ENCODE results near the gene PLXNA4.

The PLXNA4 gene

GRCh38 chr7:132418840-132419239 lies 157.4 kb downstream of the PLXNA4 start:
- FAIRE-seq (no peak), DNase-seq (ENCODE audit: low spot score) (no peak)

GRCh38 chr7:132417103-132417906 lies 159.0 kb downstream of the PLXNA4 start:
- DNase-seq (ENCODE audit: low spot score) (no peak), FAIRE-seq (no peak)

GRCh38 chr7:132416395-132416794 lies 159.9 kb downstream of the PLXNA4 start:
- DNase-seq (ENCODE audit: low spot score) (no peak), FAIRE-seq (no peak)

GRCh38 chr7:132415259-132415658 lies 161.0 kb downstream of the PLXNA4 start:
- DNase-seq (ENCODE audit: low spot score): no peak
- no peak for FAIRE-seq

GRCh38 chr7:132414857-132415256 lies 161.4 kb downstream of the PLXNA4 start:
- DNase-seq (ENCODE audit: low spot score): no peak
- FAIRE-seq: no peak

- DNase-seq (ENCODE audit: low spot score) (no peak), FAIRE-seq (no peak)
These were observed 163.8 kb downstream of the PLXNA4 start for GRCh38 chr7:132412435-132412834.

- FAIRE-seq: no peak
- DNase-seq (ENCODE audit: low spot score): no peak
These were observed 165.3 kb downstream of the PLXNA4 start for GRCh38 chr7:132410861-132411541.

- no peak for FAIRE-seq
These were observed 165.9 kb downstream of the PLXNA4 start for GRCh38 chr7:132410385-132410784.

GRCh38 chr7:132407764-132408163 lies 168.5 kb downstream of the PLXNA4 start:
- no peak for FAIRE-seq

More at GRCh38 chr7:132410385-132410784, 165.9 kb downstream of the PLXNA4 start:
- no peak for DNase-seq (ENCODE audit: low spot score)

GRCh38 chr7:132406039-132406438 lies 170.2 kb downstream of the PLXNA4 start:
- no peak for FAIRE-seq
- DNase-seq (ENCODE audit: low spot score): no peak

More at GRCh38 chr7:132407764-132408163, 168.5 kb downstream of the PLXNA4 start:
- DNase-seq (ENCODE audit: low spot score): no peak

- DNase-seq (ENCODE audit: low spot score) (no peak), FAIRE-seq (no peak)
These were observed 172.0 kb downstream of the PLXNA4 start for GRCh38 chr7:132404261-132404660.

GRCh38 chr7:132403465-132404110 lies 172.7 kb downstream of the PLXNA4 start:
- FAIRE-seq (no peak), DNase-seq (ENCODE audit: low spot score) (no peak)

- no peak for DNase-seq (ENCODE audit: low spot score)
- FAIRE-seq: no peak
These were observed 173.5 kb downstream of the PLXNA4 start for GRCh38 chr7:132402751-132403245.

- FAIRE-seq (no peak), DNase-seq (ENCODE audit: low spot score) (no peak)
These were observed 174.2 kb downstream of the PLXNA4 start for GRCh38 chr7:132402096-132402495.

GRCh38 chr7:132400561-132401142 lies 175.6 kb downstream of the PLXNA4 start:
- DNase-seq (ENCODE audit: low spot score) (no peak), FAIRE-seq (no peak)

- DNase-seq (ENCODE audit: low spot score) (no peak), FAIRE-seq (no peak)
These were observed 176.9 kb downstream of the PLXNA4 start for GRCh38 chr7:132399367-132399766.

- no peak for DNase-seq (ENCODE audit: low spot score)
- no peak for FAIRE-seq
These were observed 177.9 kb downstream of the PLXNA4 start for GRCh38 chr7:132398253-132398925.

GRCh38 chr7:132397070-132397469 lies 179.2 kb downstream of the PLXNA4 start:
- FAIRE-seq: no peak

GRCh38 chr7:132395361-132395760 lies 180.9 kb downstream of the PLXNA4 start:
- FAIRE-seq (no peak), DNase-seq (ENCODE audit: low spot score) (no peak)

More at GRCh38 chr7:132397070-132397469, 179.2 kb downstream of the PLXNA4 start:
- no peak for DNase-seq (ENCODE audit: low spot score)

- DNase-seq (ENCODE audit: low spot score): no peak
- FAIRE-seq: no peak
These were observed 181.7 kb downstream of the PLXNA4 start for GRCh38 chr7:132394283-132395198.

Measured in RCC 7860 (cell line).